ES-I3 (cell line): ENCODE results near the gene RBM48.
"Not testable (repeated sequence)": the region's sequence is repeated elsewhere in the genome, so short reads cannot be mapped to it uniquely, and the experiment has no call there.

Experiments used
- H3K36me3 ChIP-seq: 2 replicates; pipeline ENCODE4 v1.6.1; 2013; ENCODE audit warnings: mild to moderate bottlenecking, low read length, control low read depth, moderate library complexity; ENCODE audit not compliant: insufficient read depth
- H3K4me1 ChIP-seq: 2 replicates; pipeline ENCODE4 v1.6.1; 2013; ENCODE audit warnings: mild to moderate bottlenecking, control low read depth, low read length; ENCODE audit not compliant: insufficient read depth
- H3K9ac ChIP-seq: 2 replicates; pipeline ENCODE4 v1.6.1; 2013; ENCODE audit warnings: low read depth, mild to moderate bottlenecking, low read length, moderate library complexity
- H3K9me3 ChIP-seq: 2 replicates; pipeline ENCODE4 v1.6.1; 2013; ENCODE audit warnings: mild to moderate bottlenecking, low read length, moderate library complexity; ENCODE audit not compliant: control insufficient read depth, insufficient read depth

Gene RBM48

GRCh38 chr7:92528188-92528957, at the start of gene RBM48, which contains the start of gene PEX1:
Gene RBM48, plus strand, starts transcription at chr7:92528795. Its CDS starts 19 bp downstream, at chr7:92528814.
Gene PEX1, minus strand, starts transcription at chr7:92528520. Its CDS starts 85 bp downstream, at chr7:92528435.
- Histone ChIP-seq H3K9ac (peak within 1 kb of the TSS; percentile 96), H3K9me3 (no peaks in the 10 kb centered on the region), H3K4me1 (peaks cover 5% of the 10 kb centered on the region; the same call in 1 of the 2 replicates), H3K36me3 (peaks cover 6% of the 10 kb centered on the region)

GRCh38 chr7:92479146-92479545, 49.4 kb upstream of the RBM48 start:
- H3K36me3 ChIP-seq, H3K9me3 ChIP-seq, H3K4me1 ChIP-seq, H3K9ac ChIP-seq: not testable (repeated sequence)

- H3K36me3 ChIP-seq, H3K9me3 ChIP-seq, H3K9ac ChIP-seq, H3K4me1 ChIP-seq: not testable (repeated sequence)
Measured at GRCh38 chr7:92483624-92484023, 45.0 kb upstream of the RBM48 start.

GRCh38 chr7:92484226-92484625, 44.4 kb upstream of the RBM48 start:
- not testable (repeated sequence) for H3K36me3 ChIP-seq, H3K9ac ChIP-seq, H3K4me1 ChIP-seq, H3K9me3 ChIP-seq

DNA sequence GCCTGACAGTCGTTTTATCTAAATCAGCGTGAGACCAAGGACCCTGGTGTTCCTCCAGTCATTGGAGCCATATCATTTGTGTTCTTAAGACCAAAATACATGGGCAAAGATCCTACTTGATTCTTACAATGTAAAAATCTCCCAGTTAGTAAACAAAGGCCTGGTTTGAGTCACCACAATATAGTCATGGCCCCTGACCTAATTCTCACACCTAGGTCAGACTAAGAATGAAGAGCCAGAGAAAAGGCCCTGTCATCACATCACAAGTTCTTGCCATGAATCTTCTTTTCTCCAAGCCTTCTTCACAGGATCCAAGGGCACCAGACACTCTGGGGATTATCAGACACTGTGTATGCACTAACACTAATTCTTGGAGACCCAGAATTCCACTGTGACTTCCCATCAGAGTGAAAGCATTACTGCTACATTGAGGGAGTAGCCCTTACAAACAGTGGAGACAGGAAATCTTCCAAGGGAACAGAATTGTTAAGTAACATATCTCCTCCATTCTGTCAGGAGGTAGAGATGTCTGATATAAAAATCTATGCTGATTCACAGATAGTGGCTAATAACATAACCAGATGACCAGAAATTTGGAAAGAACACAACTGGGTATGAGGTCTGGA, 43.2 kb upstream of the RBM48 start:
- Histone ChIP-seq H3K9ac (no peak overlapping the region), H3K4me1 (no peaks in the 10 kb centered on the region), H3K9me3 (no peaks in the 10 kb centered on the region), H3K36me3 (peaks cover 5% of the 10 kb centered on the region; the same call in 1 of the 2 replicates)

DNA sequence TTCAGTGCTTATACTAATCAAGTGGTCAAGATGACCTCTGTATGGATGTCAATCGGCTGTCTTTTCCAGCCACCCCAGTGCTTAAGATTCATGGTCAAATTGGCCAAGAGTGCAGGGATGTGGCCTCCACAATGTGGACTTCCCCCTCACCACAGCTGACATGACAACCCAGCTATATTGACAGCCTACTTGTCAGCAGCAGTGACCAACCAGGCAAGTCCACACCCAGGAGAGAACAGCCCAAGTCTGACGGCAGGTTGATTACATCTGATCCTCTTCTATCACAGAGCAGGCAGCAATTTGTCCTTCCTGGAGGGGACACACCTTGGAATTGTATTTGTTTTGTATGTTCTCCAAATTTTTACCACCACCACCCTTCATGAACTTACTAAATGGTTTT, 42.6 kb upstream of the RBM48 start:
- Histone ChIP-seq H3K36me3 (peaks cover 5% of the 10 kb centered on the region), H3K9ac (no peak overlapping the region), H3K4me1 (no peaks in the 10 kb centered on the region), H3K9me3 (no peaks in the 10 kb centered on the region)

DNA sequence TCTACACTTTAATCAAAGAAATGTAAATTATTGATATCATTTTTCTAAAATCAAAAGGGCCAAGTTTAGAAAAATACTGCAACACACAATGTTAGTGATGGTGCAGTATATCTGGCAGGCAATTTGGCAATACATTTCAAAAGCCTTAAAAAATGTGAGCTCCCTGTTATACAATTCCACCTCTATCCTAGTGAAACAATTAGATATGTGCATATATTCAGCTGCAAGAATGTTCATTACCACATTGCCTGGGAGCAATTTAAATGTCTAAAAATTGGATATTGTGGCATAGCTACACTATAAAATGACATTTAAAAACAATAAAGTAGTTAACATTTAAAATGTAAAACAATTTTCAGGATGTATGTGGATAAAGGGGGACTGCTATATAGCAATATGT, 40.8 kb upstream of the RBM48 start:
- Histone ChIP-seq H3K36me3 (peaks cover 8% of the 10 kb centered on the region), H3K4me1 (no peaks in the 10 kb centered on the region), H3K9ac (no peak overlapping the region), H3K9me3 (no peaks in the 10 kb centered on the region)

GRCh38 chr7:92489634-92490033, 39.0 kb upstream of the RBM48 start:
- Histone ChIP-seq H3K9me3 (no peaks in the 10 kb centered on the region), H3K36me3 (peaks cover 8% of the 10 kb centered on the region), H3K4me1 (no peaks in the 10 kb centered on the region), H3K9ac (no peak overlapping the region)

DNA sequence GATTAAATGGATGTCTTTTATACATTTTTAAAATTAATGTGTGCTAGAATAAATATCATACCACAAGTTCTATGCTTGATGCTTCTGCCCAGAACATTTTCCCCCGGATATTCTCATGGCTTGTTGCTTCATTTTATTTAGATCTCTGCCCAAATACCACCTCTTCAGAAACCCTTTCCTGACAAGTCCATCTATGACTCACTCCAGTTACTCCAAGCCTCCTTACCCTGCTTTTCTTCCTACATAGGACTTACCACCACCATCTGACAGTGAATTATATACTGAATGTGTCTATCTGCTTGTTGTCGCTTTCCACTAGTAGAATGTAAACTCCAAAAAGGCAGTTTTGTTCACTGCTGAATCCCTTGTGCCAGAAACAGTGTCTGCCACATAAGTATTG, 31.7 kb upstream of the RBM48 start:
- no peaks in the 10 kb centered on the region for H3K9me3 ChIP-seq
- peaks cover 12% of the 10 kb centered on the region for H3K36me3 ChIP-seq
- H3K4me1 ChIP-seq: no peaks in the 10 kb centered on the region
- no peak overlapping the region for H3K9ac ChIP-seq

DNA sequence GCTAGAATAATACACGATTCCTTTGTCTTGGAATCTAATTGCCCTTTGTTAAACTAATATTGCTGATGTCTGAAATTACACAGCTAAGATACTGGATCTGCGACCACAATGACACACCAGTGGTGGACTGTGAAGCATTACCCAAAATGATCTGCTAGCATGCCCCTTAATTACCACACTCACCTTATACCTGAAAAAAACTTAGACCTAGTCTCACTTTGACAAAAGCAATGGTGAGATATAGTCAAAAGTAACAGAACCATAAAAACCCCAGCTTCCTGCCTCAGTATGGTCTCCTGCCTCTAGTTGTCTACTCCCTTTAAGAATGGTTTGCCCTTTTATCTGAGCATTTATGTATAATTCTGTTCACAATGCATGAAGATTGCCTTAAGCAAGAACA, 30.0 kb upstream of the RBM48 start:
- Histone ChIP-seq H3K9ac (no peak overlapping the region), H3K36me3 (peaks cover 14% of the 10 kb centered on the region), H3K4me1 (no peaks in the 10 kb centered on the region), H3K9me3 (no peaks in the 10 kb centered on the region)

DNA sequence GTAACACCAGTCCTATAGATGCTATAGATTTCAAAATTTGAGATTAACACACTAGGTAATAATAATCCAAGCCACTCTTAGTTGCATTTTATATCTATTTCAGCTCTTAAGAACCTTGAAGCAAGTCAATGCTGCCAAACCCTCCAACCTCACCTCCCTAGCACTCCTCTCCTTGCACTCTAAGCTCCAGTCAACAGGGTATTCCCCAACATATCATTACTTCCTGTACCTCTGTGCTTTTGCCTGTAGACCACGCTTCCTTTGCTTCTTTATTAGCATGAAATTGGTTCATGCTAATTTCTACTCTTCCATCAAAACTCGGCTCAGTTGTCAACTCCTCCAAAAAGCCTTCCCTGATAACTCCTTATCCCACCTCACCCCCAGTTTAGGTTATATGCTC, 24.8 kb upstream of the RBM48 start:
- no peaks in the 10 kb centered on the region for H3K4me1 ChIP-seq

GRCh38 chr7:92504563-92504962, 24.0 kb upstream of the RBM48 start:
- no peaks in the 10 kb centered on the region for H3K4me1 ChIP-seq
- no peak overlapping the region for H3K9ac ChIP-seq
- H3K36me3 ChIP-seq: peaks cover 8% of the 10 kb centered on the region
- no peaks in the 10 kb centered on the region for H3K9me3 ChIP-seq

More for the DNA sequence above, 24.8 kb upstream of the RBM48 start:
- Histone ChIP-seq H3K36me3 (peaks cover 11% of the 10 kb centered on the region), H3K9me3 (no peaks in the 10 kb centered on the region), H3K9ac (no peak overlapping the region)

DNA sequence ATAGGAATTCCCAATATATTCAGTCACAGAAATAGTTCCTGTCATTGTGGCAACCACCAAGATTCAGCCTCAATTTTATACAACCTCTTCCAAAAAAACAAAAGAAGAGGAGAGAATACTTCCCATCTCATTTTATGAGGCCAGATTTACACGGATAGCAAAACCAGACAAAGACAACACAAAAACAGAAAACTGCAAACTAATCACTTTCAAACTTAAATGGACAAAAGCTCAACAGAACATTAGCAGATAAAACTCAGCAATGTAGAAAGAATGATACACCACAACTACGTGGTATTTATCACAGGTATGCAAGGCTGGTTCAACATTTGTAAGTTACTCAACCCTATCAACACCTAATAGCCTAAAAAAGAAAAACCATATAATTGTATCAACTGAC, 22.2 kb upstream of the RBM48 start:
- Histone ChIP-seq H3K36me3 (peaks cover 3% of the 10 kb centered on the region; the same call in 1 of the 2 replicates), H3K9me3 (no peaks in the 10 kb centered on the region), H3K9ac (no peak overlapping the region), H3K4me1 (no peaks in the 10 kb centered on the region)

DNA sequence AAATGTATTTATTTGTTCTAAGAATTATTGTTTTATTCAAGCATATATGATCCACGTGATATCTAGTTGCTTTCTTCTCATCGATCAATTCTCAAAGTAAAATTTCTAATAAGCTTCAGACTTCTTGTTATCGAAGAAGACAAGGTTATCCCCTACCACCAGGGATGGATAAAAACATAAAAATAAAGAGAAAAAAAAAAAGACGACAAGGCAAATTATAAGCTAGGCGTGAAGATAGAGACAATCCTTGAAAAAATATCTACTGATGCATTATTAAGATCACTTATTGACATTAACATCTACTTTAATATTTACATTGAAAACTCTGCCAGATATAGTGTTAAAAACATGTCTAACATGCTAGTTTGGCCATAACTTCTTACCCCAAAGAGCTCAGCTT, 19.6 kb upstream of the RBM48 start:
- Histone ChIP-seq H3K9me3 (no peaks in the 10 kb centered on the region), H3K36me3 (peaks cover under 1% of the 10 kb centered on the region; the same call in 1 of the 2 replicates), H3K4me1 (no peaks in the 10 kb centered on the region), H3K9ac (no peak overlapping the region)
